Suprapubic skin (tissue), 4 donors: ENCODE measurements around the gene MMAB.

Experiments
- POLR2A ChIP-seq, 2 donors: fragments of 450-650 bp; IDR thresholded peaks; one replicate each; pipeline ENCODE4 v1.6.1; 2017; ENCODE audit warnings: antibody characterized with exemption in 2 of 2, mild to moderate bottlenecking in 2 of 2, moderate library complexity in 2 of 2
- POLR2AphosphoS5 ChIP-seq, 3 donors: sonication (generic); formaldehyde crosslinking; IDR thresholded peaks; one replicate each; pipeline ENCODE4 v1.6.1; 2017; ENCODE audit warnings: antibody characterized with exemption in 3 of 3
- TF ChIP-seq, protein P1 (sequence below), 2 donors: fragments of 200-600 bp in 1 of 2; fragments of 450-650 bp in 1 of 2; sonication (generic) in 1 of 2; IDR thresholded peaks; one replicate each; pipeline ENCODE4 v1.5.1; 2016 to 2019; ENCODE audit warnings: antibody characterized with exemption in 2 of 2, mild to moderate bottlenecking in 1 of 2, moderate library complexity in 1 of 2

DNA sequence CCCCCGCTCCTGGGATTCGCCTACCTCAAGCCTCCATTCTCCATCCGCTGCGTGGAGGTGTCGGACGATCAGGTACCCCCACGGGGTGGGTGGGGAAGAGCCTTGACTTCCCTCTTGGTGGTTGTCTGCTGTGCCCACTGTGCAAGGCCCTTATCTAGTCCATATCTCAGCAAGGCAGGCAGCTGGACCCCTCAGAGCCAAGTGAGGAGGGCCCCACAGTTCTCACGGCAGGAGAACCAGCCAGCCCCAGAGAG lies 39.9 kb downstream of the MMAB start:
- TF ChIP-seq, protein P1, sequence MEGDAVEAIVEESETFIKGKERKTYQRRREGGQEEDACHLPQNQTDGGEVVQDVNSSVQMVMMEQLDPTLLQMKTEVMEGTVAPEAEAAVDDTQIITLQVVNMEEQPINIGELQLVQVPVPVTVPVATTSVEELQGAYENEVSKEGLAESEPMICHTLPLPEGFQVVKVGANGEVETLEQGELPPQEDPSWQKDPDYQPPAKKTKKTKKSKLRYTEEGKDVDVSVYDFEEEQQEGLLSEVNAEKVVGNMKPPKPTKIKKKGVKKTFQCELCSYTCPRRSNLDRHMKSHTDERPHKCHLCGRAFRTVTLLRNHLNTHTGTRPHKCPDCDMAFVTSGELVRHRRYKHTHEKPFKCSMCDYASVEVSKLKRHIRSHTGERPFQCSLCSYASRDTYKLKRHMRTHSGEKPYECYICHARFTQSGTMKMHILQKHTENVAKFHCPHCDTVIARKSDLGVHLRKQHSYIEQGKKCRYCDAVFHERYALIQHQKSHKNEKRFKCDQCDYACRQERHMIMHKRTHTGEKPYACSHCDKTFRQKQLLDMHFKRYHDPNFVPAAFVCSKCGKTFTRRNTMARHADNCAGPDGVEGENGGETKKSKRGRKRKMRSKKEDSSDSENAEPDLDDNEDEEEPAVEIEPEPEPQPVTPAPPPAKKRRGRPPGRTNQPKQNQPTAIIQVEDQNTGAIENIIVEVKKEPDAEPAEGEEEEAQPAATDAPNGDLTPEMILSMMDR (IDR thresholded peaks at IDR 0.05): no peak
- no peak for TF ChIP-seq POLR2AphosphoS5 (IDR thresholded peaks at IDR 0.05)
- no peak for TF ChIP-seq POLR2A (IDR thresholded peaks at IDR 0.05)
